GM10248 (cell line): ENCODE results near the gene DAG1.
A peak's percentile ranks its signal among the peaks of the same experiment; 100 is the strongest.

Source experiments
- CTCF ChIA-PET: fragments of 300-600 bp; sonication (Branson Sonifier 250); formaldehyde crosslinking; extraction: SDS; loops from one replicate; lab custom pipeline; 2021; ENCODE audit warnings: antibody characterized with exemption; lab: Yijun Ruan, JAX
- POLR2A ChIA-PET: fragments of 350-650 bp; sonication (Branson Sonifier 250); formaldehyde crosslinking; extraction: SDS; loops from one replicate; lab custom pipeline; 2020; ENCODE audit warnings: antibody characterized with exemption; lab: Yijun Ruan, JAX
- DNase-seq: peaks from one replicate; pipeline ENCODE4 v3.0.0; 2012; ENCODE audit errors: extremely low spot score
- CTCF ChIP-seq: IDR thresholded peaks from 2 replicates; pipeline ENCODE4 v1.5.1; 2012; ENCODE audit warnings: mild to moderate bottlenecking, low read depth; ENCODE audit errors: extremely low read depth, missing control alignments, control extremely low read depth

The DAG1 gene

GRCh38 chr3:49469936-49470713, at the start of gene DAG1:
Gene DAG1, plus strand, starts transcription at chr3:49470267. Its CDS starts 40,268 bp downstream, at chr3:49510535.
- CTCF ChIA-PET = interaction anchor here (0.6 to 1.9 kb wide), 12 partner anchors 9 to 448 kb away, joined by 3 to 5 read pairs (median 4); partner anchors contain the start of gene NDUFAF3
- POLR2A ChIA-PET = interaction anchor here (0.6 to 1.6 kb wide), 6 partner anchors 11 to 638 kb away, joined by 3 to 5 read pairs (median 3); partner anchors contain the start of genes NDUFAF3 and WDR6
- DNase-seq = peak; percentile 98
- no peak for TF ChIP-seq CTCF

GRCh38 chr3:49421890-49422378, 48.1 kb upstream of the DAG1 start:
- TF ChIP-seq CTCF = no peak
- DNase-seq = no peak
- CTCF ChIA-PET = interaction anchor here (0.9 to 2.0 kb wide), 6 partner anchors 9 to 316 kb away, joined by 3 to 11 read pairs (median 4); partner anchors contain the start of genes RHOA, TCTA and USP4
- POLR2A ChIA-PET = interaction anchor here (2.5 kb wide), 1 partner anchor 10 kb away, joined by 12 read pairs; the partner anchor contains the start of genes RHOA and TCTA

GRCh38 chr3:49422379-49423248, 47.5 kb upstream of the DAG1 start, which contains the start of gene AMT:
Gene AMT, minus strand, starts transcription at chr3:49422473. Its CDS starts 23 bp downstream, at chr3:49422450.
- POLR2A ChIA-PET = interaction anchor here (2.5 kb wide), 1 partner anchor 10 kb away, joined by 12 read pairs; the partner anchor contains the start of genes RHOA and TCTA

GRCh38 chr3:49424816-49425215, 45.3 kb upstream of the DAG1 start:
- no peak for TF ChIP-seq CTCF
- DNase-seq = no peak
- CTCF ChIA-PET = interaction anchor here (1.7 kb wide), 1 partner anchor 9 kb away, joined by 6 read pairs; no protein-coding TSS in a partner anchor
- POLR2A ChIA-PET = interaction anchor here (3.8 kb wide), 1 partner anchor 13 kb away, joined by 22 read pairs; the partner anchor contains the start of genes RHOA and TCTA

More at GRCh38 chr3:49422379-49423248, 47.5 kb upstream of the DAG1 start, which contains the start of gene AMT:
- no peak for TF ChIP-seq CTCF
- DNase-seq = no peak
- CTCF ChIA-PET = interaction anchor here (1.4 to 2.0 kb wide), 3 partner anchors 10 to 82 kb away, joined by 3 to 11 read pairs (median 4); partner anchors contain the start of genes RHOA, TCTA and USP4

GRCh38 chr3:49427586-49427985, 42.5 kb upstream of the DAG1 start:
- CTCF ChIA-PET = no interaction called here
- TF ChIP-seq CTCF = no peak
- POLR2A ChIA-PET = interaction anchor here (3.8 kb wide), 1 partner anchor 16 kb away, joined by 22 read pairs; the partner anchor contains the start of genes RHOA and TCTA
- DNase-seq = peak; percentile 4
